ENCODE measurements around the gene HOXA5.

DNA sequence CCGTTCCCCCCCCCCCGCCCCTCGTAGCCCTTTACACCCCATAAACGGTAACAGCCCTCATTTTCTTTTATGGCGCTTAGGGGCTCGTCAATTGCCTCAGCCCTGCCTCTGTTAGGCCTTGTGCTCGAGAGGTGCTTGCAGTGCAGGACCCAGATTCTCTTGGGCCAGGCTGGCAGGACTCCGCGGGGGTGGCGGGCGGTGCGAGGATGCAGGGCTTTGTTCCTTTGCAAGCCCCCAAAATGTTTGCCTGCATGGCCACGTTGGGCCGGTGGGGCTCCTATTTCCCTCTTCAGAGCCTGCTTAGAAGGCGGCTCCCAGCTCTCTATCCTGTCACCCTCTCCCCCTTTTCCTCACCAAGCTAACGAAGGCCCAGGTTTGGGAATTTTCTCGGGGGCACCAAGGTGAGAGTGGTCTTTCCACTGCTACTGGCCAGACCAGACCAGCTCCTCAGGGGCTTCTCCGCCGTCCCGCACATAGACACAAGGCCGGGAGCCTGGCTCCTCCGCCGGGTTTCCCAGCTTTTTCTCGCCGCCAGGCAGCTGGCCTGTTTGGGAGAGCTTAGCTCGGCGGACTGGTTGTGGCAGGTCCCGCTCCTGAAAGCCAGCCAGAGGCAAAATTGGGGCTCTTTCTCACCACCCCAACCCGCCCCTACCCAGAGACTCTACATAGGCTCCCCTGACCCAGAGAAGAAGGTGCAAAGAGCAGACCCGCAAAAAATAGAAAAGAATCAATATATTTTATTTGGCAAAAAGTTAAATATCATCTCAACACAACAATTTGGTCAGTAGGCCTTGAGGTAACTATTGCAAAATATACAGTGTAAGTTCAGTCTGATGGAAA, 18.5 kb upstream of the HOXA5 start:
- TF ChIP-seq, protein P1, sequence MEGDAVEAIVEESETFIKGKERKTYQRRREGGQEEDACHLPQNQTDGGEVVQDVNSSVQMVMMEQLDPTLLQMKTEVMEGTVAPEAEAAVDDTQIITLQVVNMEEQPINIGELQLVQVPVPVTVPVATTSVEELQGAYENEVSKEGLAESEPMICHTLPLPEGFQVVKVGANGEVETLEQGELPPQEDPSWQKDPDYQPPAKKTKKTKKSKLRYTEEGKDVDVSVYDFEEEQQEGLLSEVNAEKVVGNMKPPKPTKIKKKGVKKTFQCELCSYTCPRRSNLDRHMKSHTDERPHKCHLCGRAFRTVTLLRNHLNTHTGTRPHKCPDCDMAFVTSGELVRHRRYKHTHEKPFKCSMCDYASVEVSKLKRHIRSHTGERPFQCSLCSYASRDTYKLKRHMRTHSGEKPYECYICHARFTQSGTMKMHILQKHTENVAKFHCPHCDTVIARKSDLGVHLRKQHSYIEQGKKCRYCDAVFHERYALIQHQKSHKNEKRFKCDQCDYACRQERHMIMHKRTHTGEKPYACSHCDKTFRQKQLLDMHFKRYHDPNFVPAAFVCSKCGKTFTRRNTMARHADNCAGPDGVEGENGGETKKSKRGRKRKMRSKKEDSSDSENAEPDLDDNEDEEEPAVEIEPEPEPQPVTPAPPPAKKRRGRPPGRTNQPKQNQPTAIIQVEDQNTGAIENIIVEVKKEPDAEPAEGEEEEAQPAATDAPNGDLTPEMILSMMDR (IDR thresholded peaks at IDR 0.05): no peak
- TF ChIP-seq POLR2A (IDR thresholded peaks at IDR 0.05): no peak
